ENCODE data around the gene MAP3K1. TPM values are rescaled to one million over a fixed set of nuclear protein-coding genes. Genes with fewer than 3 reads are reported as not detected.

MAP3K1 gene
- total RNA-seq, 1 experiment from 2014 or later: 8.5 TPM

- H4K20me1 ChIP-seq (ENCODE audit: insufficient read depth): no peaks in the 10 kb centered on the region
- no peak overlapping the region for H3K4me3 ChIP-seq (replicated peaks in 1 of 2; ENCODE audit: low read depth in 1 of 2, low read length in 2 of 2)
- no peaks in the 10 kb centered on the region for H3K36me3 ChIP-seq (ENCODE audit: control insufficient read depth in 1 of 2, insufficient read depth in 2 of 2, low read length in 2 of 2)
- DNase-seq (ENCODE audit: low read depth, low spot score) (no peak), ATAC-seq (no peak)
- no peaks in the 10 kb centered on the region for H3K27me3 ChIP-seq (ENCODE audit: insufficient read depth, low read length)
- ChIA-PET POLR2A (no interaction called here), RAD21 (ENCODE audit: low non-redundant PET in 1 of 2, low total read pairs in 2 of 2, uncharacterized antibody in 2 of 2, unreplicated experiment in 2 of 2) (no interaction called here), CTCF (no interaction called here)
- H3K4me1 ChIP-seq (ENCODE audit: control insufficient read depth in 1 of 2, insufficient read depth in 2 of 2, low read length in 2 of 2): no peaks in the 10 kb centered on the region
- H3K27ac ChIP-seq (ENCODE audit: low read depth, low read length): no peak overlapping the region
- TF ChIP-seq ZNF274 (IDR thresholded peaks at IDR 0.05; ENCODE audit: low read depth, low read length) (no peak), EZH2 (IDR thresholded peaks at IDR 0.05) (no peak), EZH2phosphoT487 (IDR thresholded peaks at IDR 0.05; ENCODE audit: borderline replicate concordance) (no peak), EGR1 (IDR thresholded peaks at IDR 0.05; ENCODE audit: low read depth) (no peak), FOSL1 (IDR thresholded peaks at IDR 0.05; ENCODE audit: low read depth) (no peak), SP1 (IDR thresholded peaks at IDR 0.05; ENCODE audit: low read depth) (no peak), POLR2A (IDR thresholded peaks at IDR 0.05; ENCODE audit: borderline replicate concordance, extremely low read depth, insufficient read depth, insufficient read length) (no peak), JUND (IDR thresholded peaks at IDR 0.05) (no peak)
- TF ChIP-seq, protein P1, sequence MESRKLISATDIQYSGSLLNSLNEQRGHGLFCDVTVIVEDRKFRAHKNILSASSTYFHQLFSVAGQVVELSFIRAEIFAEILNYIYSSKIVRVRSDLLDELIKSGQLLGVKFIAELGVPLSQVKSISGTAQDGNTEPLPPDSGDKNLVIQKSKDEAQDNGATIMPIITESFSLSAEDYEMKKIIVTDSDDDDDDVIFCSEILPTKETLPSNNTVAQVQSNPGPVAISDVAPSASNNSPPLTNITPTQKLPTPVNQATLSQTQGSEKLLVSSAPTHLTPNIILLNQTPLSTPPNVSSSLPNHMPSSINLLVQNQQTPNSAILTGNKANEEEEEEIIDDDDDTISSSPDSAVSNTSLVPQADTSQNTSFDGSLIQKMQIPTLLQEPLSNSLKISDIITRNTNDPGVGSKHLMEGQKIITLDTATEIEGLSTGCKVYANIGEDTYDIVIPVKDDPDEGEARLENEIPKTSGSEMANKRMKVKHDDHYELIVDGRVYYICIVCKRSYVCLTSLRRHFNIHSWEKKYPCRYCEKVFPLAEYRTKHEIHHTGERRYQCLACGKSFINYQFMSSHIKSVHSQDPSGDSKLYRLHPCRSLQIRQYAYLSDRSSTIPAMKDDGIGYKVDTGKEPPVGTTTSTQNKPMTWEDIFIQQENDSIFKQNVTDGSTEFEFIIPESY (IDR thresholded peaks at IDR 0.05; ENCODE audit: extremely low read depth, insufficient replicate concordance, low read length): no peak
- intact Hi-C loops (cut with micrococcal nuclease): no loop called here
- H3K9me3 ChIP-seq (ENCODE audit: control insufficient read depth in 1 of 2, insufficient read depth in 1 of 2, low read depth in 1 of 2, low read length in 2 of 2): no peaks in the 10 kb centered on the region
- BruUV-seq (replicated peaks): no TSS peak
- H3K4me2 ChIP-seq (ENCODE audit: low read length): no peak overlapping the region
- H2AFZ ChIP-seq (ENCODE audit: low read depth, low read length, poor library complexity, severe bottlenecking): no peak overlapping the region
- H3K79me2 ChIP-seq (ENCODE audit: insufficient read depth, low read length): no peaks in the 10 kb centered on the region
- no peaks in the 10 kb centered on the region for H3K9me2 ChIP-seq (ENCODE audit: insufficient read depth)
- no peak overlapping the region for H3K9ac ChIP-seq (ENCODE audit: low read length)
Observed at GRCh38 chr5:56783261-56783660, 32.1 kb upstream of the MAP3K1 start.

DNA sequence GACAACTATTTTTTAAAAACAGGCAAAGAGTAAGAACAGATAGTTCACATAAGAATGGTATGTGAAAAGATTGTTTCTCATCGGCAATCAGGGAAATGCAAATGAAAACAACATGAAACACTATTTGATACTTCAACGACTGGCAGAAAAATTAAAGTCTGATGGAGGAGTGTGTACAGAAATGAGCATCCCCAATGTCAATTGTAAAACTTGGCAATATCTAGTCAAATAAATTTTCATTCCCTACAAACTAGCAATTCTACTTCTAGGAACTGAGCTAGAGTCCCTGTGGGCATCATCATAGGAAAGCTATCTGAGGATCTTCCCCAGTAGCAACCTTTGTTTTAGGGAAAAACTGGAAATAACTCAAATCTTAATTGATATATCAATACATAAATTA, 29.0 kb upstream of the MAP3K1 start:
- POLR2A ChIA-PET: no interaction called here
- Histone ChIP-seq H2AFZ (ENCODE audit: low read depth, low read length, poor library complexity, severe bottlenecking) (no peak overlapping the region), H3K4me1 (ENCODE audit: control insufficient read depth in 1 of 2, insufficient read depth in 2 of 2, low read length in 2 of 2) (no peaks in the 10 kb centered on the region), H3K4me2 (ENCODE audit: low read length) (no peak overlapping the region), H4K20me1 (ENCODE audit: insufficient read depth) (no peaks in the 10 kb centered on the region), H3K79me2 (ENCODE audit: insufficient read depth, low read length) (no peaks in the 10 kb centered on the region), H3K9me2 (ENCODE audit: insufficient read depth) (no peaks in the 10 kb centered on the region), H3K27me3 (ENCODE audit: insufficient read depth, low read length) (no peaks in the 10 kb centered on the region), H3K27ac (ENCODE audit: low read depth, low read length) (no peak overlapping the region), H3K9me3 (ENCODE audit: control insufficient read depth in 1 of 2, insufficient read depth in 1 of 2, low read depth in 1 of 2, low read length in 2 of 2) (no peaks in the 10 kb centered on the region), H3K4me3 (replicated peaks in 1 of 2; ENCODE audit: low read depth in 1 of 2, low read length in 2 of 2) (no peak overlapping the region), H3K36me3 (ENCODE audit: control insufficient read depth in 1 of 2, insufficient read depth in 2 of 2, low read length in 2 of 2) (no peaks in the 10 kb centered on the region), H3K9ac (ENCODE audit: low read length) (no peak overlapping the region)
- DNase-seq (ENCODE audit: low read depth, low spot score) (no peak), ATAC-seq (no peak)
- intact Hi-C loops (cut with micrococcal nuclease): no loop called here
- RAD21 ChIA-PET (ENCODE audit: low non-redundant PET in 1 of 2, low total read pairs in 2 of 2, uncharacterized antibody in 2 of 2, unreplicated experiment in 2 of 2): no interaction called here
- CTCF ChIA-PET: no interaction called here
- no TSS peak for BruUV-seq (replicated peaks)
- TF ChIP-seq REST (IDR thresholded peaks at IDR 0.05; ENCODE audit: low read depth) (no peak), RAD21 (IDR thresholded peaks at IDR 0.05; ENCODE audit: low read depth) (no peak), ZNF274 (IDR thresholded peaks at IDR 0.05; ENCODE audit: low read depth, low read length) (no peak), POLR2A (IDR thresholded peaks at IDR 0.05; ENCODE audit: borderline replicate concordance, extremely low read depth, insufficient read depth, insufficient read length) (no peak), SP1 (IDR thresholded peaks at IDR 0.05; ENCODE audit: low read depth) (no peak), CBX3 (IDR thresholded peaks at IDR 0.05; ENCODE audit: low read depth) (no peak)
- TF ChIP-seq, protein P2, sequence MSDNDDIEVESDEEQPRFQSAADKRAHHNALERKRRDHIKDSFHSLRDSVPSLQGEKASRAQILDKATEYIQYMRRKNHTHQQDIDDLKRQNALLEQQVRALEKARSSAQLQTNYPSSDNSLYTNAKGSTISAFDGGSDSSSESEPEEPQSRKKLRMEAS (IDR thresholded peaks at IDR 0.05): no peak
- TF ChIP-seq, protein P1 (IDR thresholded peaks at IDR 0.05; ENCODE audit: extremely low read depth, insufficient replicate concordance, low read length): no peak
